Breast epithelium (tissue), 3 donors: Measurements from ENCODE around the gene TBX2.

Experiments used
- CTCF ChIP-seq, 3 donors: fragments of 450-650 bp; IDR thresholded peaks; one replicate each; pipeline ENCODE4 v1.5.1; 2016 to 2017; ENCODE audit warnings: antibody characterized with exemption in 3 of 3, mild to moderate bottlenecking in 3 of 3, moderate library complexity in 3 of 3
- POLR2A ChIP-seq: fragments of 450-650 bp; IDR thresholded peaks from one replicate; pipeline ENCODE4 v1.6.1; 2016; ENCODE audit warnings: antibody characterized with exemption, mild to moderate bottlenecking, moderate library complexity
- POLR2AphosphoS5 ChIP-seq, 3 donors: sonication (generic); formaldehyde crosslinking; IDR thresholded peaks; one replicate each; pipeline ENCODE4 v1.6.1; 2017; ENCODE audit warnings: antibody characterized with exemption in 3 of 3

- TF ChIP-seq CTCF (IDR thresholded peaks at IDR 0.05) (no peak), POLR2AphosphoS5 (IDR thresholded peaks at IDR 0.05) (no peak), POLR2A (no peak)
Observed at GRCh38 chr17:61372436-61372835, 27.2 kb upstream of the TBX2 start.
